K562 (cell line): Measurements from ENCODE around the gene PDE9A. TPM values are rescaled to one million over a fixed set of nuclear protein-coding genes. Genes with fewer than 3 reads are reported as not detected.

Experiments used
- ATAC-seq: fragments of 200-7000 bp; cut with Tn5 transposase; 3 replicates; pipeline ENCODE4 v1.9.1; 2020; ENCODE audit warnings: moderate library complexity
- BruUV-seq: library from RNA; stranded (reverse); fragments of 400-500 nt; replicated peaks from 2 replicates; lab custom pipeline; 2021; lab: Mats Ljungman, UMichigan
- CTCF ChIA-PET: fragments of 300-600 bp; formaldehyde crosslinking; extraction: SDS; loops from one replicate; lab custom pipeline; 2021; ENCODE audit warnings: low intra/inter-chr PET ratio; lab: Yijun Ruan, JAX
- POLR2A ChIA-PET: fragments of 300-600, 350-650 bp; sonication (Branson Sonifier 250); formaldehyde crosslinking; extraction: SDS; loops from one replicate; lab custom pipeline; 2021; ENCODE audit warnings: antibody characterized with exemption, inconsistent platforms; lab: Yijun Ruan, JAX
- DNase-seq, 4 experiments: peaks; one replicate each; pipeline versions ENCODE4 v3.0.0 to v3.0.0-alpha.2; 2011 to 2018; ENCODE audit warnings: low spot score in 3 of 4, mixed read lengths in 3 of 4; ENCODE audit errors: extremely low read depth in 1 of 4
- FAIRE-seq: peaks from 2 replicates; lab custom pipeline; 2011; peaks lifted over from hg19 to GRCh38; lab: Jason Lieb, UNC
- H2AFZ ChIP-seq: 2 replicates; pipeline ENCODE4 v1.6.0; 2011; ENCODE audit warnings: low read depth, low read length, control low read depth, inconsistent platforms
- H3K27ac ChIP-seq: fragments of 200-600 bp; 3 replicates; pipeline ENCODE4 v1.8.0; 2011; ENCODE audit warnings: low read depth, mild to moderate bottlenecking, control low read depth, inconsistent platforms, low read length, moderate library complexity, mixed read lengths; ENCODE audit errors: extremely low read depth
- H3K27me3 ChIP-seq, 2 experiments: fragments of 300-600 bp in 1 of 2; 2 replicates in 1 of 2; 3 replicates in 1 of 2; pipeline versions ENCODE4 v1.6.0 to v1.8.0; 2011; ENCODE audit warnings: inconsistent platforms in 2 of 2, low read length in 2 of 2, mild to moderate bottlenecking in 1 of 2, mixed read lengths in 1 of 2, moderate library complexity in 1 of 2; ENCODE audit not compliant: control insufficient read depth in 2 of 2, insufficient read depth in 2 of 2
- H3K36me3 ChIP-seq: fragments of 300-600 bp; 3 replicates; pipeline ENCODE4 v1.8.0; 2011; ENCODE audit warnings: mild to moderate bottlenecking, low read length, inconsistent platforms; ENCODE audit not compliant: control insufficient read depth, insufficient read depth
- H3K4me1 ChIP-seq, 2 experiments: fragments of 200-600 bp in 1 of 2; replicated peaks in 1 of 2; 2 replicates in 1 of 2; 3 replicates in 1 of 2; pipeline versions ENCODE4 v1.5.1 to v1.8.0; 2011; ENCODE audit warnings: inconsistent platforms in 2 of 2, low read length in 2 of 2, mild to moderate bottlenecking in 1 of 2, mixed read lengths in 1 of 2, moderate library complexity in 1 of 2; ENCODE audit not compliant: control insufficient read depth in 2 of 2, insufficient read depth in 2 of 2
- H3K4me2 ChIP-seq: 2 replicates; pipeline ENCODE4 v1.6.1; 2011; ENCODE audit warnings: low read length, control low read depth, inconsistent platforms, mixed read lengths; ENCODE audit not compliant: insufficient read depth
- H3K4me3 ChIP-seq: fragments of 200-600 bp; sonication (generic), shearing (Covaris generic); 2 replicates; pipeline ENCODE4 v1.5.1; 2016; ENCODE audit warnings: control low read depth, inconsistent platforms
- H3K79me2 ChIP-seq: fragments of 200-600 bp; 3 replicates; pipeline ENCODE4 v1.8.0; 2011; ENCODE audit warnings: low read length, inconsistent platforms; ENCODE audit not compliant: control insufficient read depth, insufficient read depth
- H3K9ac ChIP-seq, 2 experiments: 2 replicates each; pipeline versions ENCODE4 v1.6.0 to v1.6.1; 2011; ENCODE audit warnings: low read depth in 2 of 2, low read length in 2 of 2, control low read depth in 1 of 2, inconsistent platforms in 1 of 2, mild to moderate bottlenecking in 1 of 2, mixed read lengths in 1 of 2; ENCODE audit not compliant: insufficient read depth in 1 of 2
- H3K9me1 ChIP-seq: one replicate; pipeline ENCODE4 v1.6.0; 2011; ENCODE audit warnings: inconsistent platforms, mild to moderate bottlenecking, low read length, moderate library complexity; ENCODE audit not compliant: control insufficient read depth, insufficient read depth
- H3K9me3 ChIP-seq: replicated peaks from 2 replicates; pipeline ENCODE4 v1.5.1; 2011; ENCODE audit warnings: low read depth, low read length, inconsistent platforms; ENCODE audit not compliant: control insufficient read depth, insufficient read depth
- H4K20me1 ChIP-seq: replicated peaks from 2 replicates; pipeline ENCODE4 v1.6.1; 2011; ENCODE audit warnings: low read length, inconsistent platforms, mixed read lengths; ENCODE audit not compliant: control insufficient read depth, insufficient read depth
- CSDE1 ChIP-seq, 2 experiments: fragments of 450-650 bp; IDR thresholded peaks; 2 replicates each; pipeline ENCODE4 v1.6.1; 2016; ENCODE audit warnings: mild to moderate bottlenecking in 1 of 2
- HDGF ChIP-seq: fragments of 450-650 bp; IDR thresholded peaks from 2 replicates; pipeline ENCODE4 v1.6.1; 2016
- TEAD4 ChIP-seq, 2 experiments: sonication (generic) in 1 of 2; formaldehyde crosslinking in 1 of 2; IDR thresholded peaks; 2 replicates each; pipeline versions ENCODE4 v1.6.1 to v1.8.0; 2012 to 2022; ENCODE audit warnings: borderline replicate concordance in 1 of 2, inconsistent platforms in 1 of 2, low read length in 1 of 2, mild to moderate bottlenecking in 1 of 2, missing genetic modification reagents in 1 of 2
- ZNF644 ChIP-seq: fragments of 200-800 bp; sonication (Bioruptor generic); IDR thresholded peaks from 2 replicates; pipeline ENCODE4 v1.6.1; 2016; ENCODE audit warnings: low read depth, missing genetic modification characterization, missing compliant biosample characterization
- WGBS: fragments of 100-300 bp; shearing (Covaris generic); methylation state at CpG from one replicate; pipeline ENCODE4 v1.1.6; 2016; ENCODE audit warnings: low coverage, mixed read lengths; ENCODE audit not compliant: insufficient coverage; ENCODE audit errors: missing lambda C conversion rate; 5-methylcytosine and 5-hydroxymethylcytosine counted together
- in situ Hi-C: fragments of 300-500 bp; cut with MboI; formaldehyde crosslinking; loops from 4 replicates; pipeline ENCODE4 v1.15.0; 2018; ENCODE audit warnings: inconsistent platforms, mixed read lengths
- intact Hi-C: fragments of 100-400 bp; cut with micrococcal nuclease; formaldehyde crosslinking; loops from 2 replicates; pipeline ENCODE4 v1.14.2; 2022
- polyA plus RNA-seq, 8 experiments: library from polyadenylated mRNA; depleted of rRNA in 4 of 8; stranded (reverse) in 5 of 8; unstranded in 3 of 8; fragments of >200 nt; fragmentation: Nextera tagmentation in 2 of 8; fragmentation: Illumina TruSeq in 1 of 8; extraction: Ambion mirVana in 2 of 8; extraction: Trizol in 1 of 8; gene quantifications; 2 replicates each; pipeline versions ENCODE4 v1.2.1 to v1.2.3, GENCODE V29; 2011 to 2014; ENCODE audit warnings: inconsistent platforms in 1 of 8, missing spikeins in 1 of 8
- total RNA-seq, 7 experiments: library from RNA; depleted of rRNA in 6 of 7; stranded (reverse); fragments of >200 nt in 6 of 7; fragmentation: Illumina TruSeq in 2 of 7; extraction: Trizol in 2 of 7; gene quantifications; 2 replicates each; pipeline versions ENCODE4 v1.2.1 to v1.2.3, GENCODE V29; 2011 to 2021; ENCODE audit warnings: low replicate concordance in 1 of 7
- TF ChIP-seq, protein P1 (sequence below), 2 experiments: fragments of 450-650 bp in 1 of 2; sonication (generic) in 1 of 2; formaldehyde crosslinking in 1 of 2; IDR thresholded peaks in 1 of 2; conservative IDR thresholded peaks in 1 of 2; 2 replicates each; pipeline versions ENCODE4 v1.6.1 to v1.8.1; 2016 to 2023; ENCODE audit warnings: mild to moderate bottlenecking in 2 of 2, moderate library complexity in 2 of 2, inconsistent platforms in 1 of 2, missing genetic modification reagents in 1 of 2
- TF ChIP-seq, protein P2 (sequence below): fragments of 250-450 bp; sonication (Bioruptor Pico); IDR thresholded peaks from 2 replicates; pipeline ENCODE4 v1.9.0; 2021; ENCODE audit warnings: mild to moderate bottlenecking, inconsistent platforms

Gene PDE9A
- total and polyA plus RNA-seq, 9 of the 15 experiments (the other 6 are each of a cell fraction or from before 2014, with no cell fraction given) = 0.07 to 0.27 TPM; not detected in 7

- POLR2A ChIA-PET = interaction anchor here (0.8 kb wide), 2 partner anchors 9 to 10 kb away, joined by 3 read pairs; no protein-coding TSS in a partner anchor
- 0 out of 2 replicates have a peak, but pooled peaks cover 2% of the 10 kb centered on the region for H4K20me1 ChIP-seq
- no peaks in the 10 kb centered on the region for H3K36me3 ChIP-seq
- no peak for DNase-seq
- BruUV-seq = no TSS peak
- H3K9ac ChIP-seq = no peak overlapping the region
- no peak overlapping the region for H3K4me3 ChIP-seq
- in situ Hi-C loops = no loop called here
- intact Hi-C loops = no loop called here
- CTCF ChIA-PET = no interaction called here
- no peaks in the 10 kb centered on the region for H3K9me3 ChIP-seq
- H3K27me3 ChIP-seq = peaks cover 56 to 61% of the 10 kb centered on the region in 2 experiments
- H3K9me1 ChIP-seq = no peaks in the 10 kb centered on the region
- TF ChIP-seq, protein P1, sequence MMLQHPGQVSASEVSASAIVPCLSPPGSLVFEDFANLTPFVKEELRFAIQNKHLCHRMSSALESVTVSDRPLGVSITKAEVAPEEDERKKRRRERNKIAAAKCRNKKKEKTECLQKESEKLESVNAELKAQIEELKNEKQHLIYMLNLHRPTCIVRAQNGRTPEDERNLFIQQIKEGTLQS (IDR thresholded peaks at IDR 0.05) = no peak
- TF ChIP-seq, protein P1 (CRISPR knock-in tag; conservative IDR thresholded peaks at IDR 0.05) = no peak
- no peak for TF ChIP-seq TEAD4 (IDR thresholded peaks at IDR 0.05; ENCODE audit: low read length)
- TF ChIP-seq TEAD4 (CRISPR knock-in tag; IDR thresholded peaks at IDR 0.05; ENCODE audit: borderline replicate concordance) = no peak
- no peak for TF ChIP-seq CSDE1 (IDR thresholded peaks at IDR 0.05)
- TF ChIP-seq HDGF = no peak
- TF ChIP-seq, protein P2, sequence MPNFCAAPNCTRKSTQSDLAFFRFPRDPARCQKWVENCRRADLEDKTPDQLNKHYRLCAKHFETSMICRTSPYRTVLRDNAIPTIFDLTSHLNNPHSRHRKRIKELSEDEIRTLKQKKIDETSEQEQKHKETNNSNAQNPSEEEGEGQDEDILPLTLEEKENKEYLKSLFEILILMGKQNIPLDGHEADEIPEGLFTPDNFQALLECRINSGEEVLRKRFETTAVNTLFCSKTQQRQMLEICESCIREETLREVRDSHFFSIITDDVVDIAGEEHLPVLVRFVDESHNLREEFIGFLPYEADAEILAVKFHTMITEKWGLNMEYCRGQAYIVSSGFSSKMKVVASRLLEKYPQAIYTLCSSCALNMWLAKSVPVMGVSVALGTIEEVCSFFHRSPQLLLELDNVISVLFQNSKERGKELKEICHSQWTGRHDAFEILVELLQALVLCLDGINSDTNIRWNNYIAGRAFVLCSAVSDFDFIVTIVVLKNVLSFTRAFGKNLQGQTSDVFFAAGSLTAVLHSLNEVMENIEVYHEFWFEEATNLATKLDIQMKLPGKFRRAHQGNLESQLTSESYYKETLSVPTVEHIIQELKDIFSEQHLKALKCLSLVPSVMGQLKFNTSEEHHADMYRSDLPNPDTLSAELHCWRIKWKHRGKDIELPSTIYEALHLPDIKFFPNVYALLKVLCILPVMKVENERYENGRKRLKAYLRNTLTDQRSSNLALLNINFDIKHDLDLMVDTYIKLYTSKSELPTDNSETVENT (CRISPR knock-in tag) = no peak
- TF ChIP-seq ZNF644 (tag) = no peak
- TF ChIP-seq, all 486 proteins: peak for 0
- no peak for FAIRE-seq
- WGBS = 1% methylated on average over 12 of the region's 12 CpGs
- Histone ChIP-seq H3K4me1 (no peaks in the 10 kb centered on the region), H3K79me2 (no peaks in the 10 kb centered on the region), H3K4me2 (no peak overlapping the region), H3K27ac (no peak overlapping the region), H2AFZ (no peak overlapping the region)
- ATAC-seq = no peak
Measured at GRCh38 chr21:42732033-42732410, 78.6 kb downstream of the PDE9A start.
